Measurements from ENCODE around the gene CAMK2A.

- TF ChIP-seq EP300 (IDR thresholded peaks at IDR 0.05) = no peak
- TF ChIP-seq POLR2A (IDR thresholded peaks at IDR 0.05) = no peak
These were observed 18.3 kb downstream of the CAMK2A start for GRCh38 chr5:150271296-150271692.

All from tibial nerve (tissue), 3 donors.